A673 (cell line): ENCODE data around the gene SEBOX.

Source experiments
- CTCF ChIP-seq: fragments of 300-800, 200-600 bp; sonication (generic); conservative IDR thresholded peaks from 2 replicates; pipeline ENCODE4 v1.5.1; 2017; ENCODE audit warnings: low read depth, mild to moderate bottlenecking, antibody characterized with exemption, low read length, moderate library complexity, mixed read lengths
- EZH2 ChIP-seq: fragments of 200-600 bp; sonication (generic); IDR thresholded peaks from 2 replicates; pipeline ENCODE4 v1.6.1; 2017; ENCODE audit warnings: borderline replicate concordance, low read depth, mild to moderate bottlenecking, mixed read lengths, antibody characterized with exemption, low read length; ENCODE audit not compliant: poor library complexity, severe bottlenecking

GRCh38 chr17:28407130-28407973, 42.4 kb upstream of the SEBOX start:
- TF ChIP-seq CTCF (peak; percentile 24), EZH2 (no peak)
